Breast epithelium (tissue), 4 donors: ENCODE data around the gene CRIM1. TPM values are rescaled to one million over a fixed set of nuclear protein-coding genes. Genes with fewer than 3 reads are reported as not detected.

Experiments used
- DNase-seq, 2 donors: peaks; one replicate each; pipeline ENCODE4 v3.0.0-alpha.2; 2019; ENCODE audit warnings: low spot score in 2 of 2
- H3K27ac ChIP-seq, 2 donors: fragments of 200-600 bp; sonication (generic) in 1 of 2; one replicate each; pipeline ENCODE4 v1.5.1; 2016 to 2019; ENCODE audit warnings: mild to moderate bottlenecking in 1 of 2
- H3K27me3 ChIP-seq, 2 donors: fragments of 200-600 bp; sonication (generic) in 1 of 2; one replicate each; pipeline versions ENCODE4 v1.5.1 to v1.6.0; 2017 to 2019; ENCODE audit warnings: control low read depth in 1 of 2, mild to moderate bottlenecking in 1 of 2
- H3K36me3 ChIP-seq: fragments of 200-600 bp; one replicate; pipeline ENCODE4 v1.5.1; 2019
- H3K4me1 ChIP-seq, 2 donors: fragments of 200-600 bp; sonication (generic); one replicate each; pipeline ENCODE4 v1.5.1; 2016 to 2019; ENCODE audit warnings: control low read depth in 1 of 2
- H3K4me3 ChIP-seq, 3 donors: fragments of 200-600 bp; sonication (generic); 1 replicate in 2 of 3; 2 replicates in 1 of 3; pipeline ENCODE4 v1.5.1; 2016 to 2019; ENCODE audit warnings: mild to moderate bottlenecking in 3 of 3, moderate library complexity in 2 of 3
- H3K9me3 ChIP-seq, 2 donors: fragments of 200-600 bp; sonication (generic) in 1 of 2; one replicate each; pipeline ENCODE4 v1.5.1; 2016 to 2019; ENCODE audit warnings: control low read depth in 1 of 2
- CTCF ChIP-seq, 3 donors: fragments of 450-650 bp; IDR thresholded peaks; one replicate each; pipeline ENCODE4 v1.5.1; 2016 to 2017; ENCODE audit warnings: antibody characterized with exemption in 3 of 3, mild to moderate bottlenecking in 3 of 3, moderate library complexity in 3 of 3
- POLR2A ChIP-seq: fragments of 450-650 bp; IDR thresholded peaks from one replicate; pipeline ENCODE4 v1.6.1; 2016; ENCODE audit warnings: antibody characterized with exemption, mild to moderate bottlenecking, moderate library complexity
- POLR2AphosphoS5 ChIP-seq, 3 donors: sonication (generic); formaldehyde crosslinking; IDR thresholded peaks; one replicate each; pipeline ENCODE4 v1.6.1; 2017; ENCODE audit warnings: antibody characterized with exemption in 3 of 3
- intact Hi-C: fragments of 100-400 bp; cut with DNase I; formaldehyde crosslinking; loops from one replicate; pipeline ENCODE4 v1.15.1; 2023; ENCODE audit warnings: low total_unique reads
- total RNA-seq, 3 donors: library from RNA; depleted of rRNA; stranded (reverse); fragments of >200 nt; gene quantifications; one replicate each; pipeline ENCODE4 v1.1.0, GENCODE V29; 2016

CRIM1 gene
- total RNA-seq, 3 donors from 2014 or later = 166 to 187 (median 178) TPM

- intact Hi-C loops = no loop called here
- Histone ChIP-seq H3K27ac (peak overlapping the region; percentile 60 to 74), H3K9me3 (no peaks in the 10 kb centered on the region), H3K4me1 (peaks cover 0 to 19% of the 10 kb centered on the region in 2 donors), H3K4me3 (no peak overlapping the region), H3K27me3 (no peaks in the 10 kb centered on the region), H3K36me3 (no peaks in the 10 kb centered on the region)
- TF ChIP-seq CTCF (IDR thresholded peaks at IDR 0.05) = no peak
- no peak for TF ChIP-seq POLR2A
- peak in 1 of 3 donors; percentile 49 for TF ChIP-seq POLR2AphosphoS5 (IDR thresholded peaks at IDR 0.05)
- DNase-seq = no peak
Measured at GRCh38 chr2:36485521-36485920, 129.9 kb downstream of the CRIM1 start.

- Histone ChIP-seq H3K4me3 (no peak overlapping the region), H3K4me1 (peaks cover 0 to 19% of the 10 kb centered on the region in 2 donors)
- intact Hi-C loops = no loop called here
Measured at GRCh38 chr2:36486521-36487044, 131.0 kb downstream of the CRIM1 start.

GRCh38 chr2:36487947-36488346 is 132.4 kb downstream of the CRIM1 start:
- Histone ChIP-seq H3K4me1 (peaks cover 0 to 19% of the 10 kb centered on the region in 2 donors), H3K27ac (peak overlapping the region in 1 of 2 donors; percentile 60), H3K4me3 (no peak overlapping the region), H3K9me3 (no peaks in the 10 kb centered on the region), H3K36me3 (no peaks in the 10 kb centered on the region), H3K27me3 (no peaks in the 10 kb centered on the region)
- no peak for DNase-seq
- intact Hi-C loops = no loop called here
- TF ChIP-seq CTCF (IDR thresholded peaks at IDR 0.05) (no peak), POLR2AphosphoS5 (IDR thresholded peaks at IDR 0.05) (no peak), POLR2A (no peak)

More at GRCh38 chr2:36486521-36487044, 131.0 kb downstream of the CRIM1 start:
- H3K27me3 ChIP-seq = no peaks in the 10 kb centered on the region
- DNase-seq = no peak
- H3K9me3 ChIP-seq = no peaks in the 10 kb centered on the region
- H3K36me3 ChIP-seq = no peaks in the 10 kb centered on the region
- peak overlapping the region; percentile 53 to 60 for H3K27ac ChIP-seq
- TF ChIP-seq POLR2AphosphoS5 (IDR thresholded peaks at IDR 0.05) (no peak), CTCF (IDR thresholded peaks at IDR 0.05) (no peak), POLR2A (no peak)

GRCh38 chr2:36489281-36489680 is 133.7 kb downstream of the CRIM1 start:
- H3K4me1 ChIP-seq = peaks cover 0 to 19% of the 10 kb centered on the region in 2 donors
- TF ChIP-seq POLR2AphosphoS5 (IDR thresholded peaks at IDR 0.05) (no peak), POLR2A (no peak), CTCF (IDR thresholded peaks at IDR 0.05) (no peak)
- H3K4me3 ChIP-seq = no peak overlapping the region

GRCh38 chr2:36490749-36491148 is 135.2 kb downstream of the CRIM1 start:
- H3K36me3 ChIP-seq = no peaks in the 10 kb centered on the region
- no peak for DNase-seq
- peak overlapping the region; percentile 2 to 15 for H3K27ac ChIP-seq
- no peaks in the 10 kb centered on the region for H3K27me3 ChIP-seq
- no peaks in the 10 kb centered on the region for H3K9me3 ChIP-seq
- H3K4me1 ChIP-seq = peaks cover 0 to 9% of the 10 kb centered on the region in 2 donors
- TF ChIP-seq POLR2AphosphoS5 (IDR thresholded peaks at IDR 0.05) (no peak), CTCF (IDR thresholded peaks at IDR 0.05) (no peak), POLR2A (no peak)
- intact Hi-C loops = loop anchor here (10.0 kb wide), 1 partner anchor 136 kb away; the partner anchor contains the start of gene CRIM1
- no peak overlapping the region for H3K4me3 ChIP-seq

More at GRCh38 chr2:36489281-36489680, 133.7 kb downstream of the CRIM1 start:
- Histone ChIP-seq H3K9me3 (no peaks in the 10 kb centered on the region), H3K27me3 (no peaks in the 10 kb centered on the region), H3K27ac (peak overlapping the region in 1 of 2 donors; percentile 21), H3K36me3 (no peaks in the 10 kb centered on the region)
- DNase-seq = no peak
- intact Hi-C loops = no loop called here
